Muscle of arm (tissue), 12 donors: ENCODE results near the gene NUDT3. TPM values are rescaled to one million over a fixed set of nuclear protein-coding genes. Genes with fewer than 3 reads are reported as not detected.
"Not testable (repeated sequence)": the region's sequence is repeated elsewhere in the genome, so short reads cannot be mapped to it uniquely, and the experiment has no call there.

Experiments
- DNase-seq: peaks from one replicate; pipeline ENCODE4 v3.0.0-alpha.2; 2013
- polyA plus RNA-seq, 12 donors: library from polyadenylated mRNA; unstranded; fragments of 120-200 nt; gene quantifications; one replicate each; pipeline ENCODE4 v1.2.1, GENCODE V29; 2013; ENCODE audit not compliant: insufficient read length in 12 of 12

The NUDT3 gene
- polyA plus RNA-seq, 12 donors, result 17.6 to 36.9 (median 27.8) TPM; not detected in 1

GRCh38 chr6:34260576-34261267, 131.7 kb downstream of the NUDT3 start:
- no peak for DNase-seq

DNA sequence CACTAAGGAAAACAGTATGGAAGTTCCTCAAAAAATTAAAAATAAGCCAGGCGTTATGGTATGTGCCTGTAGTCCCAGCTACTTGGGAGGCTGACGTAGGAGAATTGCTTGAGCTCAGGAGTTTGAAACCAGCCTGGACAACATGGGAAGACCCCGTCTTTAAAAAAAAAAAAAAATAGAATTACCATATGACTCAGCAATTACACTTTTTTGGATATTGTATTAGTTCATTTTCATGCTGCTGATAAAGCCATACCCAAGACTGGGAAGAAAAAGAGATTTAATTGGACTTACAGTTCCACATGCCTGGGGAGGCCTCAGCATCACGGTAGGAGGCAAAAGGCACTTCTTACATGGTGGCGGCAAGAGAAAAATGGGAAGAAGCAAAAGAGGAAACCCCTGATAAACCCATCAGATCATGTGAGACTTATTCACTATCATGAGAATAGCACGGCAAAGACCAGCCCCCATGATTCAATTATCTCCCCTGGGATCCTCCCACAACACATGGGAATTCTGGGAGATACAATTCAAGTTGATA, 132.9 kb downstream of the NUDT3 start:
- DNase-seq, result no peak

DNA sequence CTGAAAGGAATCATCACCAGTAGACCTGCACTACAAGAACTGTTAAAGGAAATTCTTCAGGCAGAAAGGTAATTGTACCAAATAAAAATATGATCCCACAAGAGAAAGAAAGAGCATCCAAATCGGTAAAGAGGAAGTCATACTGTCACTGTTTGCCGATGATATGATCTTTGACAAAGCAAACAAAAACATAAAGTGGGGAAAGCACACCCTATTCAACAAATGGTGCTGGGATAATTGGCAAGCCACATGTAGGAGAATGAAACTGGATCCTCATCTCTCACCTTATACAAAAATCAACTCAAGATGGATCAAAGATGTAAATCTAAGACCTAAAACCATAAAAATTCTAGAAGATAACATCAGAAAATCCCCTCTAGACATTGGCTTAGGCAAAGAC, 140.1 kb downstream of the NUDT3 start:
- not testable (repeated sequence) for DNase-seq

DNA sequence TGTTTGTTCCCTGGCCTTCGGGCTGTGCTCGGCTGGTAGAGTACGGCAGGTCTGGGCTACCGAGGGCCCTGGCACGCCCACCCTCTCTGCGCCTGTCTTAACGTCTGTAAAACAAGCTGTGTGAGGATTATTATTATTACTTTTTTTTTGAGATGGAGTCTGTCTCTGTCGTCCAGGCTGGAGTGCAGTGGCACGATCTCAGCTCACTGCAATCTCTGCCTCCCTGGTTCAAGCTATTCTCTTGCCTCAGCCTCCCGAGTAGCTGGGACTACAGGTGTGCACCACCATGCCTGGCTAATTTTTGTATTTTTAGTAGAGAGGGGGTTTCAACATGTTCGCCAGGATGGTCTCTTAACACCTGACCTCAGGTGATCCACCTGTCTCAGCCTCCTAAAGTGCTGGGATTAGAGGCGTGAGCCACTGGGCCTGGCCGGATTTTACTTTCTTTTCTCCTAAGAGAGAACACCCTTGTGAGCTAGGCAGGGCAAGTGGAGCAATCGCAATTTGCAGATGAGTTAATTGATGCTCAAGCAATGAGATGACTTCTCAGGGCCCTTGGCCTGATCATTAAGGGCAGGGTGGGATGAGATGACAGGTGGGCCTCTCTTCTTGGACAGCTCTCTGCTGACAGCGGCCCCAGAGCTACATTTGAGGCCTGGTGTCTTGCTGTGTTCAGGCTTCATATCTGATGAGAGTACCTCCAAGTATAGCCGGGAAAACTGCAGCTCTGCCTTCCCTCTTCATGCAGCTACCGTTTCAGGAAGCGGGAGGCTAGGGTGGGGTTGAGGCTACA, 142.8 kb downstream of the NUDT3 start:
- DNase-seq, result no peak

- peak; percentile 95 for DNase-seq
Observed at GRCh38 chr6:34248727-34249468, 143.6 kb downstream of the NUDT3 start, which contains the start of gene SMIM29. SMIM29 (minus strand) TSS chr6:34249006; CDS start chr6:34247791, 1,215 bp downstream.

- peak; percentile 57 for DNase-seq
Observed at GRCh38 chr6:34248198-34248726, 144.2 kb downstream of the NUDT3 start.

GRCh38 chr6:34247481-34248197, 144.8 kb downstream of the NUDT3 start:
- DNase-seq, result no peak

GRCh38 chr6:34246563-34247391, 145.7 kb downstream of the NUDT3 start:
- DNase-seq, result no peak

DNA sequence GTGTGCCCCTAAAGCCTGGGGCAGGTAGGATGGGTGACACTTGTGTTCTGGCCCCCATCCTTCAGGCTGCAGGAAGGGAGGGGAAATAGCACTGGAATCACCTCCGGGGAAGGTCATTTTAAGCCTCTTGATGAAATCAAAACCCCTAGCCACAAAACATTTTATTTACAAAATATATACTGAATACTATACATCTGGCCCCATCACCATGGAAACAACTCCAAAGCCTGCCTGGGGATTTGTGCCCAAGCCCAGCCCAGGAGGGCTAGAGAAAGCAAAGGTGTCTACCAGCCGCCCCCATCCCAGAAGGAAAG, 146.3 kb downstream of the NUDT3 start:
- no peak for DNase-seq

DNA sequence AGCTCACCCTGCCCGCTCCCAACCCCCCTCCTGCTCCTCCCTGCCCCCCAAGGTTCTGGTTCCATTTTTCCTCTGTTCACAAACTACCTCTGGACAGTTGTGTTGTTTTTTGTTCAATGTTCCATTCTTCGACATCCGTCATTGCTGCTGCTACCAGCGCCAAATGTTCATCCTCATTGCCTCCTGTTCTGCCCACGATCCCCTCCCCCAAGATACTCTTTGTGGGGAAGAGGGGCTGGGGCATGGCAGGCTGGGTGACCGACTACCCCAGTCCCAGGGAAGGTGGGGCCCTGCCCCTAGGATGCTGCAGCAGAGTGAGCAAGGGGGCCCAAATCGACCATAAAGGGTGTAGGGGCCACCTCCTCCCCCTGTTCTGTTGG, 146.7 kb downstream of the NUDT3 start:
- DNase-seq, result not testable (repeated sequence)

DNA sequence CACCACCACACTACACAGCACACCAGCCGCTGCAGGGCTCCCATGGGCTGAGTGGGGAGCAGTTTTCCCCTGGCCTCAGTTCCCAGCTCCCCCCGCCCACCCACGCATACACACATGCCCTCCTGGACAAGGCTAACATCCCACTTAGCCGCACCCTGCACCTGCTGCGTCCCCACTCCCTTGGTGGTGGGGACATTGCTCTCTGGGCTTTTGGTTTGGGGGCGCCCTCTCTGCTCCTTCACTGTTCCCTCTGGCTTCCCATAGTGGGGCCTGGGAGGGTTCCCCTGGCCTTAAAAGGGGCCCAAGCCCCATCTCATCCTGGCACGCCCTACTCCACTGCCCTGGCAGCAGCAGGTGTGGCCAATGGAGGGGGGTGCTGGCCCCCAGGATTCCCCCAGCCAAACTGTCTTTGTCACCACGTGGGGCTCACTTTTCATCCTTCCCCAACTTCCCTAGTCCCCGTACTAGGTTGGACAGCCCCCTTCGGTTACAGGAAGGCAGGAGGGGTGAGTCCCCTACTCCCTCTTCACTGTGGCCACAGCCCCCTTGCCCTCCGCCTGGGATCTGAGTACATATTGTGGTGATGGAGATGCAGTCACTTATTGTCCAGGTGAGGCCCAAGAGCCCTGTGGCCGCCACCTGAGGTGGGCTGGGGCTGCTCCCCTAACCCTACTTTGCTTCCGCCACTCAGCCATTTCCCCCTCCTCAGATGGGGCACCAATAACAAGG, 147.3 kb downstream of the NUDT3 start:
- not testable (repeated sequence) for DNase-seq

- no peak for DNase-seq
Observed at GRCh38 chr6:34243901-34244884, 148.3 kb downstream of the NUDT3 start.

DNA sequence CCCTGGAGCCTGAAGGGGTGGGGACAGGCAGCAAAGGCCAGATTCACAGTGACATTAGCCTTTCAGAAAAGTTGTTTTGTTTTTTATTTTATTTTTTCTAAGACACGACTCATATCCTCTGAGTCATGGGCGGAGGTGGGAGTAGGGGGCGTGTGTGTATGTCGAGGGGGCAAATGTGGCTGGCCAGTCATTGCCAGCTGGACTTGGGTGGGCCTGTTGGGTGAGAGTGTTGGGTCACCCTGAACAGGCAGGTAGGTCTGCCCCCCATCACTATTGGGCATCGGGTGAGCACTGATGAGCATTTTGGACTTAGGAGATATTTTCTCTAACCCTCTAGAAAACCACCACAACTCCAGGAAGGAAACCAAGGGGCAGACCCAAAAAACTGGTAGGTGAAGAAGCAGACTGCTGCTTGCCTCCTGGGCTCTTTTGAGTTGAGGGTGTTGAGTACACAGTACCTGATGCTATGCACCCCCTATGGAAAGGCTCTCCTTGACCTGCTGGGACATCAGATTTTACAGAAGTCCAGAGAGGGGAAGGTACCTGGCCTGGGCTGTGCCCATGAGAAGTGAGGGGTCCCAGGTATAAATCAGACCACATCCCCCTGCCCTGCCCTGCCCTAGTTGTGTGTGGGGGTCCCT, 149.2 kb downstream of the NUDT3 start:
- DNase-seq, result no peak

GRCh38 chr6:34242252-34243130, 150.0 kb downstream of the NUDT3 start:
- DNase-seq, result no peak

- DNase-seq, result no peak
Observed at GRCh38 chr6:34241351-34242215, 150.9 kb downstream of the NUDT3 start.
